HG02943 (cell line): ENCODE data around the gene CDH23.

Experiments used
- ATAC-seq: cut with Tn5 transposase; IDR thresholded peaks from one replicate; pipeline ENCODE4 v1.9.1; 2021; ENCODE audit warnings: mild to moderate bottlenecking, low read depth, moderate library complexity; ENCODE audit not compliant: unreplicated experiment

The CDH23 gene

DNA sequence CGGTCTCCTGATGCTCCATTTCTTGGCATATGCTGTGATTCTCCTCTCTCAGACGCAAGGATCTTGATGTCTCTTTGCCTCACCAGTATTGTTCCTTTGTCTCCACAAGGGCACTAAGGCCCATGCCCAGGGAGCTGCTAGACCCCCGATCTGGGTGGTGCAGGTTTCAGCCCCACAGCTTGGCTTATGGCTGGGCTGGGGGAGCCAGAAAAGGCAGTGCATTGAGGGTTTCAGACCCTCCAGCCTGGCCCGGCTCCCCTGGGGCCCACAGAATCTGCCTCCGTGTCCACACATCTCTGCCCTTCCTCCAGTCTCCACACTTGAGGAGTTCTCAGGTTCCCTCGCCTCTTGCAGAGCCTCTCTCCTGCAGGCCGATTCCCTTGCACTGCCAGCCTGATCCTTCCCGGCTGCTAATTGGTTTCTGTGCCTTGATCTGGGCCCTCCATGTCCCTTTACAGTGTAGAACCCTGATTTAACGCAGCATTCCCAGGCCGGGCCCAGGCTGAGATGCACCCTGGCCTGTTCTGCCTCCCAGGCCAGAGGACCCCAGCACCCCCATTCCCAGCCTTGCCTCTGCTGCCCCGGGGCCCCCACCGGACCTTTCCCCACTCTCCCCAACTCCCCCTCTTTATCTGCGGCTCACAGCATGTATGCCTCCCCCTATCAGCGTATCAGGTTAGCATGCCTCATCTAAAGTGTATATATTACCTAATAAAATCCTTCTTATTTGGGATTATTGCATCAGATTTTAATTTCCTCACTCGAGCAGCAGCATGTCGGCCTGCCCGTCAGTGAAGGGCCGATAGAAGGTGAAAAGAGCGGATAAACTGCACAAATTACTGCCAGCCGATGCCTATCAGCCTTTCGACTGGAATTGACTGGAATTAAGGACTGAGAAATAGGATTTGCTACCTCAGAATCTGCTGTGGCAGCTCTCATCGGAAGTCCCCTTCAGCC, 177.1 kb downstream of the CDH23 start:
- ATAC-seq = no peak

DNA sequence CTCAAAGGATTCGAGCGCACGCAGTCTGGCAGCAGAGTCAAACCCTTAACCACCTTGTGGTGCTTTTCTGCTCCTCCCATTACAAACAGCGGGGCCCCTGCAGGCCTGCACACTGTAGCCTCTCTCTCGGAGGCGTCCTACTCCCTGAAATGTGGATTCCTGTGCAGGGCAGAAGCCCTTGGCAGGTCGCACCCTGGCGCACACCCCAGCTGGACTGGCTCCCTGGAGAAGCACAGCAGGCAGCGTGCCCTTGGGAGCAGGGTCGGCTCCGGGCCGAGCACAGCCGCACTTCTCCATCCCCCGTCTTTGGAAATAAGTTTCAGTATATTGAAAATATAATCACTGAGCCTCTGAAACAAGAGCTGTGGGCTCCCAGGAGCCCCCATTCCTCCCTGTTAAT, 178.7 kb downstream of the CDH23 start:
- ATAC-seq = no peak

DNA sequence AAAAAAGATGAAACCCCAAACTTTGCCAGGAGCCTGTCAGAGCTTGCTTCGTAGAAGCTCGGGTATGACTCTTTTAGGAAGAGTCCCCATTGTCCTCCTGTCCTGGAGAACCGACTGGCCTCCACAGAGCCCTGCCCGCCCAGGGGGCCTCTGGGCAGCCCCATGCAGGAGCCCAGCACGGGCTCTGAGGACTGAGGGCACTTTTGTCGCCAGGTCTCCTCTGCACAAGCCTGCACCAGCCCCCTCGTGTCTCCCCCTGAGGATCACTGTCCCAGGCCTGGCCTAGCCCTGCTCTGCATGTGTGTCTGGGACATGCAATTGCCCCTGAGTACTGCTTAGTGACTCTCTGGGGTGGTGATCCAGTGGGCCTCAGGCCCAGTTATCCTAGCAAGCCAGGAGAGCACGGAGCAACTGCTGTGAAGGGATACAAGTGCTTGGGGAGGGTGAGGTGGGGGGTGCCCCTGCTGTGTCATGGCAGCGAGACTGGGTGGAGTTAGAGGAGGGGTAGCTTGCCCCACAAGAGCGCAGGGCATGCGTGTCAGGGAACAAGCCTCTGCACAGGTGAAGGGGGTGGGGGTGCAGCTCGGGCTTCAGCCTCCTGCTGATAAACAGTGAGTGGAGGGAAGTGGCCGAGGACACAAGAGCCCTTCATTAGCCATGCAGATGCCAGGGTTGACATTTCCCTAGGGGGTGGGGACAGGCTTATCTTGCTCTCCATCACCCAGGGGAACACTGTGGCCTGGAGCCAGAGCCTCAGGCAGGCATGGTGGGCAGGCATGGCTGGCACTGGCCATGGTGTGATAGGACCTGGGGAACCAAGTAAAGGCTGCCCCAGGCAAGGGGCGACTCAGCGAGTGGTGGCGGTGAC, 179.4 kb downstream of the CDH23 start:
- no peak for ATAC-seq

DNA sequence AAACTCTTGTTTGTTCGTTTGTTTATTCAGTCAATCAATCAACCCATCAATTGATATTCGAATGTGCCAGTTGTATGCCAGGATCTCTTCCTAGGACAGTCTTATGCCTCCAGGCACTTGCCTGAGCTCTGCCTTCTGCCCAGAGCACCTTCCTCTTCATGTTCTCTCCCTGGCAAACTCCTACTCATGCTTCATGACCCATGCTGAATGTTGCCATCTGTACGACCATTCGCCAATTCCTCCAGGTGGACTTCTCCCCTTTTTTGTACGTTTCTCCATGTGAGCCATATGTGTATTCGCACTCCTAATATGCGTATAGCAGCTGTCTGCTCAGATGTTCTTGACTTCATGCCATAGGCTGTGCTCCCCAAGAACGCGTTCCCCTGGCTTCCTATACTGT, 180.1 kb downstream of the CDH23 start:
- ATAC-seq = no peak

DNA sequence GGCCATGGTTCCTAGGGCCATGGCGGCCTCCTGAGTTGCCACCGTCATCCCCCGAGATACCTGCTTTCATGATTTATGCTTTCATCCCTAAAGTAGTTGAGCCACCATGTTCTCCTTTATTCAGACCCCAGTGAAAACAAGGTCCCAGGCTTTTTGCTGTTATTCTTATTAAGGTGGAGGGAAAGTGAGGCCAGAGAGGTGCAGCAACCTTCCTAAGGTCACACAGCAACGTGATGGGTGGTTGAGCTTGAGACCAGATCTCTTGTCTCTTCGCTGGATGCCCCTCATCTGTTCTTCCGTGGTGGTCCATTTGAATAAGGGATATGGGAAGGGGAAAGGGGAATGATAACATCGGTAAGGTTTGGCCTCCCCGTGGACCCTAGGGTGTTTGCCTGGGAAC, 180.6 kb downstream of the CDH23 start:
- no peak for ATAC-seq

- ATAC-seq = no peak
Measured at GRCh38 chr10:71578069-71578468, 181.3 kb downstream of the CDH23 start.

- ATAC-seq = no peak
Measured at GRCh38 chr10:71579668-71580067, 182.9 kb downstream of the CDH23 start.

- ATAC-seq = no peak
Measured at GRCh38 chr10:71580415-71580814, 183.7 kb downstream of the CDH23 start.

DNA sequence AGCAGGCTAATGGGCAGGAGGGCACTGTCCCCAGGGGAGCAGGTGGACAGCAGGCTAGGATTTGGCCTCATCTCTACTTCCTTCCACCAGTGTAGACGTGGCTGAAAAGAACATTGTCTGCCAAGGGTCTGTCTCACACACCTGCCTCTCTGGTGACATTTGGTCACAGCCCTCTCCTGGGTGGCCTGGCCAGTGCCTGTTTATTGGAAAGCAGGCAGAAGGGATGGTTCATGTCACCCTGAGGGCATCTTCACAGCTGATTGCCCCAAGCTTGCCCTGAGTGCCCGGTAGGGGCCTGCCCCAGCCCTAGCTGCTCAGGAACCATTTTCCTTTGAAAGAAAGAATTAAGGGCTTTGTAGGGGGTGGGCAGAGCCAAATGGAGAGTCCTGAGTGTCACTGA, 184.2 kb downstream of the CDH23 start:
- no peak for ATAC-seq

DNA sequence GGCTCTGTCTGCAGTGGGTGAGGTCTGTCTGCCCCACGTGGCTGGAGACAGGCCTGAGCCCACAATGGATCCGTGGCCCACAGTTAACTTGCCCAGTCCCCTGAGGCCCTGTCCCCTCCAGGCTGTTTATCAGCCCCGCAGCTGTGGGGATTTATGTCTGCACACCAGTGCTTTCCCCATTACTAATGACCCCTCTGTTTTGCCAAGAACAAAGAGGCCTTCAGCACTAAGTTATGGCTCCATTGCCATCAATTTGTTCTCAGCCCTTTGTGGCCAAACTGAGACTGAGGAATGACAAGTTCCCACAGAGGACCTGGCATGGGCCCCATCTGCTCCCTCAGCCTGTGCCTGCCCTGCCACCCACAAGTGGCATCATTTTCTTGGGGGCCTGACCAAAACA, 184.7 kb downstream of the CDH23 start:
- no peak for ATAC-seq

- no peak for ATAC-seq
Measured at GRCh38 chr10:71582019-71582418, 185.3 kb downstream of the CDH23 start.

DNA sequence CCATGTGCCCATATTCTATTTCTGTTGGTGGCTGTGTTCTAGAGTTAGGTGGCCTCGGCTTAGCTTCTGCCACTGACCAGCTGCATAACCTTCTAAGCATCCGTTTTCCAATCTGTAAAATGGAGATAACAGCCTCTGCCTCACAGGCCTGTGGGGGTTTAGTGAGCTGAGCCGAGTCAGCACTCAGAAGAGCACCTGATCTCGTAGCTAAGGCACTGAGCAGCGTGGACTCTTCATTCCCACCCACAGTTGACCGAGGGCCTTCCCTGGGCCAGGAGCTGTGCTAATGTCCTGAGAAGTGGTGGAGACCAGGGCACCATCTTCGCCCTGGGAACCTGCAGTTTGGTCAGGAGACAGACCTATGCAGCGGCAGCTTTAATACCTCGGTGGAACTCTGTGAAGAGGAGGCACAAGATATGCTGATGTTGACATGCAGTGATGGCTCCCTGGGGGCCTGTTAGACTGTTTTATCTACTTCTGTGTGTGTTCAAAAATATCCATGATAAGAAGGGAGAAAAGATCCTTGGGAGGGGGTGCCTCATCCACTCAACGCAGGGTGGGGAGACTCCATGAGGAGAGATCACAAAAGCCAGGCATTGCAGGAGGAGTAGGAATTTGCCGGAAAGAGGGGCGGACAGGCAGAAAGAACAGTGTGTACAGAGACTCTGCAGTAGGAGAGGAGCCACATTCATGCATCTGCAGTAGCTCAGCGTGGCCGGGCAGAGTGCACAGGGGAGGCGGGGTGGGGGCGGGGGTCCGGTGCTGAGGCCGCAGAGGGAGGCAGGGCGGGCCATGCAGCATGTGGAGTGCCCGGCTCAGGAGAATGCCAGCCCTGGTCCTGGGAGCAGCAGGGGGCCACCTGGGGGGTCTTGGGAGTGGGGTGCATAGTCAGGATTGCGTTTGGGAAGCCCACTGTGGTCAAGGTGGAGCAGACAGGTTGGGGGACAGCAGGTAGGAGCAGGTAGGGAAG, 186.1 kb downstream of the CDH23 start:
- no peak for ATAC-seq

GRCh38 chr10:71584461-71584860, 187.7 kb downstream of the CDH23 start:
- ATAC-seq = no peak

GRCh38 chr10:71584902-71585563, 188.3 kb downstream of the CDH23 start:
- no peak for ATAC-seq

DNA sequence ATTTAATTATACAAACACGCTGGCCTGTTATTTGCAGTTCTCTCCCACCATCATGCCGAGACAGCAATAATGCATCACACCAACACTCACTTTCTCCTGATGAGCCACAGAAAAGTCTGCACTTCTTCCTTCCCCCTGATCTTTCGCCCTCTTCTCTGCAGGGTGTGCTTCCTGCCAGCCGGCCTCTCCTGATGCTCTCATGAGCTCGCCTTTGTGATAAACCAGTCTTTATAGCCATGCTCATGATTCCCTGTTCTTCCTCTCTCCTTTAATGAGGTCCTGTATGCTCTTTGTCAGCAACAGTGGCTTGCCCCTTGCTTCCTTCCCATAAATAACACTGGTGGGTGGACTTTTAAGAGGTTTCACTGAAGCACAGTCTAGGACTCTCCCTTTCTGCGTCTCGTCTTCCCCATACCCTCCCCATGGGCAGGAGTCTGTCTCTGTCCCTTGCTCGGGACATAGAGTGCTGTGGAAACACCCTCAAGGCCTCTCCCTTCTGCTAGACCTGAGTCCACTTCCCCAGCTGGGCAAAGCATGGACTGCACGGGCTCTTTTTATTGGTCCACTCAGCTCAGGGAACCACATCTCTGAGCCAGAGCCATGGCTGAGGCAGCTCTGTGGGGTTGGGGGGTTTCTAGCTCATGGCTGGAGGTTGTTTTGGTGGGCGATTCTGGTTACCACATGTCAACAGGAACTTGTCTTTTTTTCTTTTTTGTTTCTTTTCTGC, 189.0 kb downstream of the CDH23 start:
- no peak for ATAC-seq

DNA sequence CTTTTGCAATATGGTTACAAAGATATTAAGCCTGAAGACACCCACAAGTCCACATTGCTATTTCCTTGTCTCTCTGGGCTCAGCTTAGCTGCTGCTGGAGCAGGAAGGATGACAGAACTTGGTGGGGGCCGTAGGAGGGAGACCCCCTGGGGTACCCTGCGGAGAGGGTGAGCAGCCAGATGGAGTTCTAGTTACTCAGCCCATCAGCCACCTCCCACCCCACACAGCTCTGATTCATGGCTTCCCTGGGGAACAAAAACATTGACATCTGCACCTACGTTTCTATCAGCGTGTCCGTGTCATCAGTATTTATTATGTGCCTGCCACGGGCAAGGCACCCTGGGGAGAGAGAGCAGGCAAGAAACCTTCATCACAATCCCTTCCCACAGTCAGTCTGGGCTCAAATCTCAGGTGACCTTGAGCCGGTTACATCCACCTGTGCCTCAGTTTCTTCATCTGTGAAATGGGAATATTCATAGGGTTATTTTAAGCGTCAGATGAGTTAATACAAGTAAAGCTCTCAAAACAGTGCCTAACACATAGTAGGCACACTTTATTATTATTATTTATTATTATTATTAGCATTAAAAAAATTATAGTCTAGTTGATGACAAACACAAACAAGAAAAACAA, 191.3 kb downstream of the CDH23 start:
- no peak for ATAC-seq

DNA sequence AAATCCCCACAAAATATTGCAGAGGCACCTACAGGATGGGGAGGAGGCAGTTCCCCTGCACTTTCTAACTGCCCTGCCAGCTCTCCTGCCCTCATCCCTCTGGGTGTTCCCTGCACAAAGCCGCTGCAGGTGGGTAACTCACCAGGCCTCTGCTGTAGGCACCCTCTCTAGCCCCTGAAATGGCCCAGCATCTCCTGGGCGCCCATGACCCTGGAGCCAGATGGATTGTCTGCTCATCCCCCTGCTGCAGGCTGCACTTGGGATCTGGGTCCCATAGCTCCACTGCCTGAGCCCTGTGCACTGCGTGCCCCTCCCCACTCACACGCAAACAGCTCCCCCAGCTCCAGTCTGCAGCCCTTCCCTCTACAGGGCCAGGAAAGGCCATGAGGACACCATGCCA, 192.0 kb downstream of the CDH23 start:
- ATAC-seq = no peak

GRCh38 chr10:71589617-71590551, 193.2 kb downstream of the CDH23 start:
- ATAC-seq = no peak
